ENCODE results near the gene ADORA2B. TPM values are rescaled to one million over a fixed set of nuclear protein-coding genes. Genes with fewer than 3 reads are reported as not detected.

The ADORA2B gene
- total RNA-seq, 1 donor from 2014 or later: 0.35 TPM

GRCh38 chr17:15952048-15952532 is 7.2 kb downstream of the ADORA2B start:
- DNase-seq (ENCODE audit: low spot score) (no peak), ATAC-seq (no peak)

- no peak for ATAC-seq
- no peak for DNase-seq (ENCODE audit: low spot score)
Measured at GRCh38 chr17:15952916-15953790, 8.2 kb downstream of the ADORA2B start.

- ATAC-seq: no peak
- DNase-seq (ENCODE audit: low spot score): no peak
Measured at GRCh38 chr17:15954222-15954621, 9.3 kb downstream of the ADORA2B start.

GRCh38 chr17:15955793-15956541 is 11.0 kb downstream of the ADORA2B start:
- DNase-seq (ENCODE audit: low spot score) (no peak), ATAC-seq (no peak)

GRCh38 chr17:15957206-15957605 is 12.3 kb downstream of the ADORA2B start:
- no peak for ATAC-seq
- no peak for DNase-seq (ENCODE audit: low spot score)

- ATAC-seq (no peak), DNase-seq (ENCODE audit: low spot score) (no peak)
Measured at GRCh38 chr17:15957608-15958307, 12.8 kb downstream of the ADORA2B start.

- DNase-seq (ENCODE audit: low spot score) (no peak), ATAC-seq (no peak)
Measured at GRCh38 chr17:15958484-15958854, 13.5 kb downstream of the ADORA2B start.

- DNase-seq (ENCODE audit: low spot score) (no peak), ATAC-seq (no peak)
Measured at GRCh38 chr17:15963670-15964110, 18.8 kb downstream of the ADORA2B start.

- ATAC-seq (no peak), DNase-seq (ENCODE audit: low spot score) (no peak)
Measured at GRCh38 chr17:15965528-15965927, 20.6 kb downstream of the ADORA2B start.

- DNase-seq (ENCODE audit: low spot score) (no peak), ATAC-seq (peak; percentile 19)
Measured at GRCh38 chr17:15966183-15966878, 21.4 kb downstream of the ADORA2B start.

GRCh38 chr17:15966879-15967248 is 21.9 kb downstream of the ADORA2B start:
- ATAC-seq: peak; percentile 29

GRCh38 chr17:15967706-15968399 is 22.9 kb downstream of the ADORA2B start:
- DNase-seq (ENCODE audit: low spot score): peak; percentile 65
- ATAC-seq: peak; percentile 87

More at GRCh38 chr17:15966879-15967248, 21.9 kb downstream of the ADORA2B start:
- DNase-seq (ENCODE audit: low spot score): no peak

GRCh38 chr17:15969463-15969862 is 24.5 kb downstream of the ADORA2B start:
- ATAC-seq (no peak), DNase-seq (ENCODE audit: low spot score) (no peak)

- no peak for ATAC-seq
- no peak for DNase-seq (ENCODE audit: low spot score)
Measured at GRCh38 chr17:15970500-15970899, 25.6 kb downstream of the ADORA2B start.

- ATAC-seq: no peak
- DNase-seq (ENCODE audit: low spot score): no peak
Measured at GRCh38 chr17:15971098-15971678, 26.3 kb downstream of the ADORA2B start.

GRCh38 chr17:15971882-15972281 is 27.0 kb downstream of the ADORA2B start:
- DNase-seq (ENCODE audit: low spot score): no peak
- no peak for ATAC-seq

GRCh38 chr17:15972497-15972951 is 27.6 kb downstream of the ADORA2B start:
- ATAC-seq (no peak), DNase-seq (ENCODE audit: low spot score) (no peak)

GRCh38 chr17:15973016-15973415 is 28.1 kb downstream of the ADORA2B start:
- no peak for DNase-seq (ENCODE audit: low spot score)
- no peak for ATAC-seq

- no peak for DNase-seq (ENCODE audit: low spot score)
- ATAC-seq: no peak
Measured at GRCh38 chr17:15973834-15974233, 28.9 kb downstream of the ADORA2B start.

- ATAC-seq (no peak), DNase-seq (ENCODE audit: low spot score) (no peak)
Measured at GRCh38 chr17:15977894-15978293, 33.0 kb downstream of the ADORA2B start.
